Stimulated activated CD4-positive, alpha-beta T cell treated with anti-CD3 and anti-CD28 coated beads, Interleukin-1b, Interleukin-23, amount 100 ng/mL, for 48 hours (primary cell): Measurements from ENCODE around the gene LHFPL2.

Experiments used
- DNase-seq: peaks from one replicate; pipeline ENCODE4 v3.0.0-alpha.2; 2020

Gene LHFPL2

DNA sequence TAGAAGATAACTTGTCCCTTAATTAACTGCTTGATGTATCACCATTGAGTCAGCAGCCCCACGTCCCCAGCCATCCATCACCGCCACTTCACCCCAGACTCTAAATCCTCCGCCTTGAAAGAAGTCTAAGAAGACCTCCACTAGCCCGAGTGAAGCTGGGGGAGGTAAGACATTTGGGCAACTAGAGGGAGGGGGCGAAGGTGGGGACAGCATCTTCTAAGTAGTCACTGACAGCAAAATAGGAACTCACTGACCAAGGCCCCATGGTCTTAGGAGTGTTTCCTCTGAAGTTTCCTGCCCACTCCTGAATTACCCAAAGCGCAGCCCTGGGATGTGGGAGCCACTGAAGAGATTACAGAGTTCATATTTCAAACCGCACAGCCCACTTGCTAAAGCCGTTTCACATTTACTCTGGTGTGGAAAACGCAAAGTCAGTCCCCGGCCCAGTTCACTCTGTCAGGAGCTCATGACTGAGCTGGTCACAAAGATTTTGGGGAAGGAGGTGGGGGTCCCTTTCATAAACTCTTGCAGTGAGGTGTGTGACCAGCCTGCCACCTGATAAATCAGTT, 107.4 kb downstream of the LHFPL2 start:
- DNase-seq, result no peak

DNA sequence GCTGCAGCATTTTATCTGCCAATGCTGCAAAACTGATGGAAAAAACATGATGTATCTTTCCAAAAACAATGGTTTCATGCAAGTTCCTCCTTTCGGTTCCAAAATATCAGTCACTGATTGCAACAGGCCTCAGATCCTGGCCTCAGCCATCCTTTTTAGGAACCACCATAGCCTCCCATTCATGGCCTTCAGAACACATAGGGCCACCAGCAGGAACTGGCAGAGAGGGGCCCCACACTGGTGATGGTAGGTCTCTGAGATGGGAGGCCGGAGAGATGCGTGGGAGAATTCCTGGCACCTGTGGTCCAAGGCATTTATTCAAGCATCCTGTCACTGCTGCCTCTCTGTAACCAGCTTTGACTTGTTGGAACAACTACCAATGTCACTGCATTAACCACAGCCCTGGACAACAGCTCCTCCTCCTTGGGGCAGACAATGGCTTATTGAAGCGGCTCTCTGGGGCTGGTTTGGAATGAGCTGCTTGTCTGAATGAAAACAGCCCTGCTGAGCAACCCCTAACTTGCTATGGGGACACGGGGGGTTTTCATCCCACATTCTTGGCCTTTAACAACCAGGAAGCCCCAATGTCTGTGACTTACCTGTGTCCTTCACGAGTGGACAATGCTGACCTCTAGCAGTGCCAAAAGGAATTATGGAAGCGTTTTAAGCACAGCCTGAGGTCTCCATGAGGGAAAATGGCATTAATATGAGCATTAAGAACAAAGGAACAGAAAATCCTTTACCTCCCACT, 108.1 kb downstream of the LHFPL2 start:
- DNase-seq, result no peak

- DNase-seq, result no peak
These were observed 110.2 kb downstream of the LHFPL2 start for GRCh38 chr5:78538240-78538850.

DNA sequence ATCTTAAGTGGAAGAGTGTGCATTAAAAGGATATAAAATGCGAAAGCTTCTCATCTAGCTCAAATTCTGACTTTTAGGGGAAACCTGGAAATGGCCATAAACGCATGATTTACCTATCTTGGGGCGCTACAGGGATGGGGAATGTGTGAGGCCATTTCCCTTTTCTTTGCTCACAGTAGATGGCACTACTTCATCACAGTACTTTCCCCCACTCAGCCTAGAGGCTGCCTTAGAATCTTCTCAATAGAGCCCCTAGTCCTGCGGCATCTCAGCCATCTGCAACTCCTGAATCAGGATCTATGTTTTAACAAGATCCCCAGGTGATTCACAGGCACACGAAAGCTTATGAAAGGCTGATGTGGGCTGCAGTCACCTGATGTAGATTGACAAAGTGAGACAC, 110.8 kb downstream of the LHFPL2 start:
- no peak for DNase-seq

GRCh38 chr5:78537411-78537810, 111.2 kb downstream of the LHFPL2 start:
- no peak for DNase-seq

- no peak for DNase-seq
These were observed 111.8 kb downstream of the LHFPL2 start for GRCh38 chr5:78536661-78537196.

DNA sequence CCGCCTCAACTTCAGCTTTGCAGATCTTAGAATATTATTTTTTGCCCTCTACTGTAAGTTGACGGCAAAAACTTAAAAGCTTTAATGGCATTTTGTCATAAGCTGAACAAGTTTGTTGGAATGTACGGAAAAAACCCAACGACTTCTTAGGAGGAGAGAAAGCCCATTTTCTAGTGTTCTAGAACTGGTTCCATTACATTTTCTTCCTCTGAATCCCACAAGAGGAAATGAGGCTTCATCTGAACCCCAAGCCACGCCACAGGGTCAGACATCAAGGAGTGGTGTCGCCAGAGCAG, 113.7 kb downstream of the LHFPL2 start:
- no peak for DNase-seq

DNA sequence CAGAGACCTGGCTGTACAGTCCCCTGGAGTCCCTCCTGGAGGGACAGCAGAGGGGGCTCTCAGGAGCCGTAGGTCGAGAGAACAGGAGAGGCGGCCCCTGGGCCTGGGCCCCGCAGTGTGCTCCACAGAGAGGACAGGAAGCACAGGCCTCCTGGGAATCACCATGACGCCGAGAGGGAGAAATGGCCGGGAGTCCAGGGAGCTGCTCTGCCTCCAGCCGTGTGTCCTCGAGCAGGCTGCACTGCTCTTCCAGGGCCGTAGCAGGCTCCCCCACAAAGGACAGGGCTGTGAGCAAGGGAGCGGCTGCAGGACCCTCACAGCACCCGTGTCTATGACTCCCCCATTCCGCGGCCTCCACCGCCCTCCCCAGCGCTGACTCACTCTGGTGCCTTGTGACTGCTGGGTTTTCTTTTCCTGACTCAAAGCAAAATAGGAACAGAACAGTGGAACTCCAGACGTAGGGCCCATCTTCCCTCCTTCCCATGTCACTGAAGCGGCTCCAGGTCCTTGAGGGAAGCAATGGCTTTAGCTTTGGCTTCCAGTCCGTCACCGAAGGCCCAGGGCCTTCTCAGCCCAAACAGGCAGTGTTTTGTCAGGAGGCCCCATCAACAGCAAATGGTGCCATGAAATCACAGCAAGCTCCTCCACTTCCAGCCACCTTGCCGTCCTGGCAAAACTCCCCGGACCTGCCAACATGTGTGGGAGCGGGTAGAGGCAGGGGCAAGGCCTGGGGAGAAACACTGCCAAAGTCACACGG, 114.2 kb downstream of the LHFPL2 start:
- DNase-seq, result no peak

DNA sequence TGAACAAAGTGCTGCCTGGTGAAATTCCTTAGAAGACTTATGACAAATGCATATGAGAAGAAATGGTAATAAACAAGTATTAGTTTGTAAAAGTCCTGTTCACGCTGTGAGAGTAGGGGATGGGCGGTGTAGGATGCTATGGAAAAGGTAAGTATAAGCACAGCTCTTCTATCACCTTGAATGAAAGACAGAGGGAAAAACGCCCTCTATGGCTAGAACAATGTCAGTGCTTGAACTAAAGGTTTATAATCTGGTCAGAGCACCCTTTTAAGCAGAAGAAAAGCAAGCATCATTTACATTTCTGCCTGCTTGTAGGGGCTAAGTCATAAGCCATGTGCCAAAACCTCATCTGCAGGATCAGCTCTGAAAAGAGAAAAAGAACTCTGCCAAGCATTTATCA, 115.2 kb downstream of the LHFPL2 start:
- no peak for DNase-seq

DNA sequence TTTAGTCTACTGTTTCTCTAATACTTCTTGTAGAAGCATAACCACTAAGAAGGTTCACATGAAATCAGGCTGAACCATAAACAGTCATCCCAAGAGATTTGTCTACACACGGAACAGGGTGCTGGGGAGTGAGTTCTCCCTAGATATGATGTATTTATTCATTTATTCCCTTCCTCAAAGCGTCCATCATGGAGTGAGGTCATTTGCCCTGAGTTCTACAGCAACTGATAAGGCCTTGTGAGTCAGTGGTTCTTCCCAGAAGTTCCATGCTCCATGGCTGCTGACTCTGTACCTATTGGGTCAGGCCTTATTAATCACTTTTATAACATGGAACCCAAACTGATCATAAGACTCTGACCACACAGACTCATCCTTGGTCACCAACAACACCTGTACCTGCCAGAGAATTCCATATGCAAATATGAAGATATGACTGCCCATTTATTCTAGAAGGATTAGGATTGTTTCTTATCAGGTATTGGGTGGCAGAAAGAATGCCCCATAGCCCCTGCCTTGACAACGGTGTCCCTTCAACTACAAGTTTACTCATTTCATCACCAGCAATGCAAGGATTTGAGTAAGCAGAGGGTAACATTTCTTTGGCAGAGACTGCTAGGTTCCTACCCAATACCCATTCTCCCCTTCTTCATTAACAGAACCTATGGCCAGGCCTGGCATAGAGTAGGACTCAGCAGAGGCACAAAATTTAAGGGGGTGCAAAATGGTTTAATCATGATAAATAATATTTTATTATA, 118.1 kb downstream of the LHFPL2 start:
- DNase-seq, result no peak

DNA sequence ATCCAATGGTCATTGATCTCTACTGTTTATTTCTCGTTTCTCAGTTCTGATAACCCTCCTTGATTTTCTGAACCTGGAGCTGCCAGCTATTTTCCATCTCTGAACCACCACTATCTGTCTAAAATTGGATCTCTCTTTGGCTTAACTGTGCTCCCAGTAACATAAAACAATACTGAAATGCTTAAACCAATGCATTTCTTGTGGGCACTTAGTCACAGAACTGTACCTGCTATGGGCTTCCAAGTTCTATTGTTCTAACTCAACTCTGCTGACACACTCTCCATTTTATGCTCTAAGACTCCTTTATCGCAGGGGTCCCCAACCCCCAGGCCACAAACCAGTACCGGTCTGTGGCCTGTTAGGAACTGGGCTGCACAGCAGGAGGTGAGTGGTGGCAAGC, 120.6 kb downstream of the LHFPL2 start:
- DNase-seq, result no peak

DNA sequence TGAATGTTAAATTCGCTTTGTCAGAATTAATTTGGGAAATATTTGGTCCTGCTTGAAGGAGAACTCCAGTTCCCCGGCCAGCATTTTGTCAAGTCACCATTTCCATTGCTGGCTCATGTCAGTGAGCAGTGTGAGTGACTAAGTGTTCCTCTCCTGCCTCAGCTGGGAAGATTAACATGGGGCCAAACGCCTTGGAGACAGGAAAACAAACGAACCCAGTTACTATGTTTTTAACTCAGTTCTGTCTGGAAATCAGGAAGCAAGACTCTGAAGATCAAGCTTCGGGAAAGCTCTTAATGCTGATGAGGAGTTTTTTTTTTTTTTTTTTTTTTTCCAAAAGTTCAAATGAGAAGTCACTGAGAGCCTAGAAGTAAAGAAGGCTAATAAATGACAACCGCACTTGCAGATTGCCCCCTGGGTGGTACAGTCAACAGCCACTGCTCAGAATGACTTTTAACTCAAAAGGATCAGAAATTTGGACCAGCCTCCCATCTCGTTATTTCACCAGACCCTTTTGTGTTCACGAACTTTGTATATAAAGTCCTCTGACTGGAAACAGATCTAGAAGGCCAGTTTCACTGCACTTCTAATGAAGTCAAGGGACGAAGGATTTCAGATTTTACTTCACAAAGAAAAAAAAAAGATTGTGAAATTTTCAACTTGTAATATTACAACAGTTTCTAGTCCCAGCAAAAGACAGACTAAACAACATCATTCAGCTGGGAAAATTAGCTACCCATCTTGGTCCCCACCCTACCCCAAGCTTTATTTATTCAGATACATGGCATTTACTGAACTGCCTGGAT, 121.3 kb downstream of the LHFPL2 start:
- DNase-seq, result no peak

- no peak for DNase-seq
These were observed 122.5 kb downstream of the LHFPL2 start for GRCh38 chr5:78526049-78526525.

DNA sequence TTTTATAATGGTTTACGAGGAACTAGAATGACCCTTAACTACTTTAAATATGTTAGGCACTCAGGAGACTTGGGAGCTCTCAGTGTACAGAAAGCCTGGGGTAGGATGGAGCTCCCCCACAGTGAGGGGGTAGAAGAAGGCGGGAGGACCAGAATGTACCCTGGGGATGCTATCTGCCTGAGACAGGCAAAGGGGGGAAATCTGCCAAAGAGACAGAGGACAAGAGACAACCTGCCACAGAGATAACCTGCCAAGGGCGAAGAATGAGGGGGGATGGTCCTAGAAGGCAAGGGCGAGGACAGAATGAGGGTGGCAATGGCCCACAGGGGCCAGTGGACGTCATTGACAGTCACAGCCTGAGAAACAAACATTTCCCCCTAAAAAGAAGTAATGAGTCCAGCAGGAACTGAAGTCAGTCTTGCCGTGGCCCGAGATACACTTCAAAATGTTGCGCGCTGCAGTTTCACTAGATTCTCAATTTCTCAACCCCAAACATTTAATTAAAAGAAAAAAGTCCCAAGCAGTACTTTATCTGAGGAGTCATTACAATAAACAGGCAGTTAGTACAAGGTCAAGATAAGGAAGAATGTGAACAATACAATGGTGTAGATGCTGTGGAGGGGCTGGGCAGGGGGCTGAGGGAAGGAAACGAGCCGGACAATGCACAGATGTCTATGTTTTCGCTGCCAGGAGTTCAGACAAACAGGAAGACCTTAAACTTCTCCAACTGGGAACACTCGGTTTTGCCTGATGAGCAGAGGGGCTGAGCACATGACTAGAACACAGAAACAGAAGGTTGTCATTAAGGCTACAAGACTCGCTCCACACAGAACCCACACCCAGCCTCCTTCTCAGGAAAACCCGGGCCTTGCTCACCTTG, 125.0 kb downstream of the LHFPL2 start:
- DNase-seq, result no peak

DNA sequence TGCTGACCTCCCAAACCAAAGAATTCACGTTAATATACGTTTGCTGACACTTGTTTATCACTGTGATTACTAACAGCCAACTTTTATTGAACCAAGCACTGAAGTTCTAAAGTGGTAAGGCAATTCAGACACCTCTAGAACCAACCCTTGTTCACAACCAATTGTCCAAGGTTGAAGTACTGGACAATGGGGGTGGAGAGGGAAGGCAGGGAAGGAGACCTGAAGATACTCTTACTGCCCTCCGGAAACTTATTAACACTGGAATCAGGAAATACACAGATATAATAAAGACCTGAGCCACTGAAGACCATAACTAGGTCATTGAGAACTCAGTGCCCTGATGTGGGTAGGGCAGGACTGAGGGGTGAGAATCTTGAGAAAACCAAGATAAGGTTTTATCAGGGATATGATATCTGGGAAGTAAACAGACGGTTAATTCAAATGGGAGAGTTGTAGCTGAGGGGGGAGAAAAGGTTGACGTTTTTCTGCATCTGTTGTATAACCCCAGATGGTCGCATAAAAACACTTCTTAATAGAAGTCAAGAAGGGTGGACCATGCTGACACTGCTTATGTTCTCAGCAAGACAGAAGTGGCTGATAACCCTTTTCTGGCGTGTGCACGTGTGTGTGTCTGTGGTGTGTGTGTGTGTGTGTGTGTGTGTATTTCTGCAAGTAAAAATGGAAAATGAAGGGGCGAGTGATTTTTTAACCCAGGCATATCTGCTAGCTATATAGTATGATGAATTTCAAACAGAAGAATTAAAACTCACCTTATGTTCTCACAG, 125.9 kb downstream of the LHFPL2 start:
- DNase-seq, result no peak

DNA sequence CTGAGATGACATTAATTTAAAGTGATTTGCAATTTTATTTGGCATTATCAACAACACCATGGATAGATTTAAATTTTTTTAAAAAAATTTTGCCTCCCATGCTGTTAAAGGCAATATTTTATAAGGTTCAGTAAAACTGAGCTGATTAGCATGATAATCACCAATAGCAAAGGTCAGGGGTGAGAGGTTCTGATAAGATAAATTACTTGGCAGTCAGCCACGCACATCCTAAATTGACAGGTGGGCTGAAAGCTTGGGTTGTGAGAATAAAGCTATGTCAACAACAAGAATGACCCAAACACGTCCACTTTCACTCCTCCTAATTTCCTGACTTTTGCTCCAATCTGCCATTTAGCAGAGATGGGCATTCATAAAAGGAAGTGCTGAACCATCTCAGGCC, 127.1 kb downstream of the LHFPL2 start:
- DNase-seq, result no peak

DNA sequence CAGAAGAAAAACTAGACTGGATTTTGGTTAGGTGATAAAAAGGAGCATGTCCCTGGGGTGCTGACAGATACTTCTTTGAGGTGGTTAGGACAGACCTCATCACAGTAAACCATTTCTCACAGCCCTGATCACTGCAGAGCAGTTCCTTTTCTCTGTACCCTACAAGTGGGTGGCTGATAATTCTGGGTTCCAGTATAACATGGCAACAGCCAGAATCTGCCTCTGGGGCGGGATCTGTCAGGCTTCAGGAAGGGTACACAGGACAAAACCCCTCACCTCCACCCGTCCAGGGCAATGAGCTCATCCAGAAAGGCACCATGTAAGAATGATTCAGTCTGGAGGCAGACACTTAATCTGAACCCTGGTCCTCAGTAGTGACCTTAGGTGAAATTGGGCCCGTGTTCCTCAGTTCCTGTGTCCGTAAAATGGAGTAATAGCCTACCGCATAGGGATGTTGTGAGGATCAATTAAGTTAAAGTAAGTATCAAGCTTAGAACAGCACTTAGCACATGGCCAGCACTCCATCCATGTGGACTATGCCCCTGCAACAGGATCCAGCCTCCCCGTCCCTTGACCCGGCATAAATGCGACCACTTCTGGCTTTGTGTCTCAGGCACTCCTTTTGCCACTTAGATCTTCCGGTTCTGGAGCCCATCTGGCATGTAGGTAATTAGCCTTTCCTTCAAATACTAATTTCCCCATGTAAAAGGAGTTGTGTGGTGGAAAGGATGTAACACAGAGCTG, 129.2 kb downstream of the LHFPL2 start:
- DNase-seq, result no peak

DNA sequence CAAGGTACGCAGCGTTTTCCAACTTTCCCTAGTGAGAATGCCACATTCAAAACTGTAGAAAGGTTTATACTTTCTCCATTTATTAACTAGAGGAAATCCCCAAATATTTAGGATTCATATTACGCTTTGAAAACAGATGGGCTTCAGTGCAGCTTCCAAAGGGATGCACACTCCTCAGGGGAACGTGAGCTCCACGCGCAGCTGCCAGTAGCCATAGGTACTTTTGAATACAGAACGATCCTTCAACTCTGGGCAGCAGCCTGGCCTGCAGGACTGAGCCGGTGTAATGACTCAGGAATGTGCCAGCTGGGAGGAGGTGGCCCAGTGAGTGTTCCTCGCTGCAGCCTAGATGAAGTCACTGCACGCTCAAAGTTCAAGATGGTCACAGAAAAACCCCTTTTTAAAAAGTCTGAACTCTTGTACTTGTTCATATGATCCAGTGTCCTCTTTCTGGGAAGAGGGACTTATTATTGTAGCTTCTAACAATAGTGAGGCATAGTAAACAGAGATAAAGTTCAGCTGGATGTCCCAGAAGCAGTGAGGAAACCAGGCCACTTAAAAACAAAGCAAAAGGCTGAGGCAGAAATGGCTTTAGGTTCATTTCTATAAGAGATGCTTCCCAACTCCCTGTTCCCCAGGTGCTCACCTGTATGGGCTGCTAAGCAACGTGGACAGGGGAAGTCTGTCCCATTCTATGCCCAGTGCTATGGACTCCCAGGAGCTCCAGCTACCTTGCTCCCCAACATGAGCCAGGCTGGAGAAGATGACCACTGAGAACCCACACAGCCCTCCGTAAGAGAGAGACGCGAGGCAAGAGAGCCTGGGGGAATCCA, 130.0 kb downstream of the LHFPL2 start:
- DNase-seq, result no peak
